ENCODE data around the gene MRPS35. TPM values are rescaled to one million over a fixed set of nuclear protein-coding genes. Genes with fewer than 3 reads are reported as not detected.
"Not testable (repeated sequence)": the region's sequence is repeated elsewhere in the genome, so short reads cannot be mapped to it uniquely, and the experiment has no call there.

The MRPS35 gene
- total RNA-seq, 4 donors from 2014 or later, result 34.5 to 39.5 (median 37.6) TPM

GRCh38 chr12:27733052-27733656 lies 22.5 kb downstream of the MRPS35 start:
- Histone ChIP-seq H3K27me3 (no peaks in the 10 kb centered on the region), H3K4me1 (no peaks in the 10 kb centered on the region), H3K27ac (replicated peaks in 1 of 4) (no peak overlapping the region), H3K36me3 (peaks cover 4 to 65% (median 33%) of the 10 kb centered on the region in 4 donors), H3K4me3 (no peak overlapping the region), H3K9me3 (no peaks in the 10 kb centered on the region)
- DNase-seq (ENCODE audit: extremely low spot score), result no peak
- WGBS, result 36% methylated on average over 3 of the region's 3 CpGs
- no peak for TF ChIP-seq POLR2AphosphoS5 (IDR thresholded peaks at IDR 0.05)
- TF ChIP-seq, protein P1, sequence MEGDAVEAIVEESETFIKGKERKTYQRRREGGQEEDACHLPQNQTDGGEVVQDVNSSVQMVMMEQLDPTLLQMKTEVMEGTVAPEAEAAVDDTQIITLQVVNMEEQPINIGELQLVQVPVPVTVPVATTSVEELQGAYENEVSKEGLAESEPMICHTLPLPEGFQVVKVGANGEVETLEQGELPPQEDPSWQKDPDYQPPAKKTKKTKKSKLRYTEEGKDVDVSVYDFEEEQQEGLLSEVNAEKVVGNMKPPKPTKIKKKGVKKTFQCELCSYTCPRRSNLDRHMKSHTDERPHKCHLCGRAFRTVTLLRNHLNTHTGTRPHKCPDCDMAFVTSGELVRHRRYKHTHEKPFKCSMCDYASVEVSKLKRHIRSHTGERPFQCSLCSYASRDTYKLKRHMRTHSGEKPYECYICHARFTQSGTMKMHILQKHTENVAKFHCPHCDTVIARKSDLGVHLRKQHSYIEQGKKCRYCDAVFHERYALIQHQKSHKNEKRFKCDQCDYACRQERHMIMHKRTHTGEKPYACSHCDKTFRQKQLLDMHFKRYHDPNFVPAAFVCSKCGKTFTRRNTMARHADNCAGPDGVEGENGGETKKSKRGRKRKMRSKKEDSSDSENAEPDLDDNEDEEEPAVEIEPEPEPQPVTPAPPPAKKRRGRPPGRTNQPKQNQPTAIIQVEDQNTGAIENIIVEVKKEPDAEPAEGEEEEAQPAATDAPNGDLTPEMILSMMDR (IDR thresholded peaks at IDR 0.05), result peak; percentile 83 to 86 (median 85)
- intact Hi-C loops (cut with DNase I), result loop anchor here (2.0 to 5.0 kb wide), 2 partner anchors 88 to 209 kb away; no protein-coding TSS in a partner anchor

- Histone ChIP-seq H3K36me3 (peaks cover 4 to 72% (median 35%) of the 10 kb centered on the region in 4 donors), H3K27ac (replicated peaks in 1 of 4) (no peak overlapping the region), H3K4me1 (no peaks in the 10 kb centered on the region), H3K27me3 (no peaks in the 10 kb centered on the region), H3K9me3 (no peaks in the 10 kb centered on the region), H3K4me3 (no peak overlapping the region)
- DNase-seq (ENCODE audit: extremely low spot score), result no peak
- intact Hi-C loops (cut with DNase I), result loop anchor here (2.0 to 5.0 kb wide), 2 partner anchors 87 to 209 kb away; no protein-coding TSS in a partner anchor
- TF ChIP-seq POLR2A (IDR thresholded peaks at IDR 0.05; ENCODE audit: low read depth), result no peak
- TF ChIP-seq EP300 (IDR thresholded peaks at IDR 0.05), result no peak
- TF ChIP-seq, protein P1 (IDR thresholded peaks at IDR 0.05), result no peak
- TF ChIP-seq POLR2AphosphoS5 (IDR thresholded peaks at IDR 0.05), result no peak
- 88% methylated on average over 1 of the region's 1 CpG for WGBS
Measured at GRCh38 chr12:27733791-27734190, 23.2 kb downstream of the MRPS35 start.

GRCh38 chr12:27734321-27734720 lies 23.7 kb downstream of the MRPS35 start:
- H3K4me3 ChIP-seq; H3K27ac ChIP-seq (replicated peaks in 1 of 4); H3K27me3 ChIP-seq; DNase-seq (ENCODE audit: extremely low spot score); H3K9me3 ChIP-seq; H3K4me1 ChIP-seq: not testable (repeated sequence)
- intact Hi-C loops (cut with DNase I), result loop anchor here (5.0 kb wide), 1 partner anchor 208 kb away; no protein-coding TSS in a partner anchor
- H3K36me3 ChIP-seq, result peaks cover 7 to 77% (median 38%) of the 10 kb centered on the region in 4 donors
- 95% methylated on average over 9 of the region's 9 CpGs for WGBS

DNA sequence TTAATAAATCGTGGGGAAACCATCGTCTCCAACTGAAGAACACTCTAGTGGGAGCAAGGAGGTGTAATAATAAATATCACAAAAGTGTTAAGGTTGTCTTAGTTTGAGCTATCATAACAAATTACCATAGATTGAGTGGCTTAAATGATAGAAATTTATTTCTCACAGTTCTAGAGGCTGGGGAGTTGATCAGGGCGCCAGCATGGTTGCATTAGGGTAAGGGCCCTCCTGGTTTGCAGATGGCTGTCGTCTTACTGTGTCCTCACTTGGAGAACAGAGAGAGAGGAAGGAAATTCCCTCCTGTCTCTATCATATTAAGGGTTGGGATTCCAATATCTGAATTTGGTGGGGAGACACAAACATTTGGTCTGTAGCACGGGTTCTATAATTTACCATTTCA lies 33.0 kb downstream of the MRPS35 start:
- intact Hi-C loops (cut with DNase I), result loop anchor here (5.0 kb wide), 1 partner anchor 39 kb away; the partner anchor contains the start of genes KLHL42 and MANSC4
- no peak for DNase-seq (ENCODE audit: extremely low spot score)
- H3K4me1 ChIP-seq, result peaks cover 4 to 24% (median 21%) of the 10 kb centered on the region in 4 donors
- TF ChIP-seq POLR2AphosphoS5 (IDR thresholded peaks at IDR 0.05), result no peak
- TF ChIP-seq, protein P1 (IDR thresholded peaks at IDR 0.05), result no peak
- TF ChIP-seq POLR2A (IDR thresholded peaks at IDR 0.05; ENCODE audit: low read depth), result no peak
- TF ChIP-seq EP300 (IDR thresholded peaks at IDR 0.05), result no peak
- H3K27me3 ChIP-seq, result no peaks in the 10 kb centered on the region
- H3K27ac ChIP-seq (replicated peaks in 1 of 4), result no peak overlapping the region
- H3K36me3 ChIP-seq, result peaks cover 8 to 58% (median 35%) of the 10 kb centered on the region in 4 donors
- H3K9me3 ChIP-seq, result no peaks in the 10 kb centered on the region
- WGBS, result 94% methylated on average over 5 of the region's 5 CpGs
- no peak overlapping the region for H3K4me3 ChIP-seq

DNA sequence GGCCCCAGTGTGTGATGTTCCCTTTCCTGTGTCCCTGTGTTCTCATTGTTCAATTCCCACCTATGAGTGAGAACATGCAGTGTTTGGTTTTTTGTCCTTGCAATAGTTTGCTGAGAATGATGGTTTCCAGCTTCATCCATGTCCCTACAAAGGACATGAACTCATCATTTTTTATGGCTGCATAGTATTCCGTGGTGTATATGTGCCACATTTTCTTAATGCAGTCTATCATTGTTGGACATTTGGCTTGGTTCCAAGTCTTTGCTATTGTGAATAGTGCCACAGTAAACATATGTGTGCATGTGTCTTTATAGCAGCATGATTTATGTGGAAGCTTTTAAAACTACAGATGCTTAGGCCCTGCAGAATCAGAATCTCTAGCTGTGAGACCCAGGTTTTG lies 35.1 kb downstream of the MRPS35 start:
- H3K27ac ChIP-seq (replicated peaks in 1 of 4); H3K4me3 ChIP-seq; intact Hi-C loops (cut with DNase I); DNase-seq (ENCODE audit: extremely low spot score); H3K9me3 ChIP-seq; H3K27me3 ChIP-seq: not testable (repeated sequence)
- peaks cover 4 to 27% (median 23%) of the 10 kb centered on the region in 4 donors for H3K4me1 ChIP-seq
- H3K36me3 ChIP-seq, result peaks cover 5 to 37% (median 18%) of the 10 kb centered on the region in 4 donors
- 92% methylated on average over 1 of the region's 1 CpG for WGBS
